T-helper 1 cell treated with Interleukin-12 subunit alpha and Interleukin-12 subunit beta and Interleukin-4 antibody, amounts not matched to agents 30 ng/mL and 1 ng/mL, for 36 hours (primary cell): ENCODE results near the gene PRR5L. TPM values are rescaled to one million over a fixed set of nuclear protein-coding genes. Genes with fewer than 3 reads are reported as not detected.

Experiments
- intact Hi-C: fragments of 100-400 bp; cut with micrococcal nuclease; formaldehyde crosslinking; loops from one replicate; pipeline ENCODE4 v1.15.1; 2024
- total RNA-seq: library from RNA; stranded (reverse); gene quantifications from 2 replicates; pipeline ENCODE4 v1.2.3, GENCODE V29; 2022

The PRR5L gene
- total RNA-seq, 1 donor from 2014 or later, result 57.7 TPM

- intact Hi-C loops, result no loop called here
These were observed 130.2 kb downstream of the PRR5L start for GRCh38 chr11:36426226-36426848.

- intact Hi-C loops, result no loop called here
These were observed 131.0 kb downstream of the PRR5L start for GRCh38 chr11:36427079-36427478.

- intact Hi-C loops, result no loop called here
These were observed 131.8 kb downstream of the PRR5L start for GRCh38 chr11:36427876-36428275.

GRCh38 chr11:36431429-36432092 lies 135.5 kb downstream of the PRR5L start:
- intact Hi-C loops, result no loop called here

- intact Hi-C loops, result no loop called here
These were observed 136.0 kb downstream of the PRR5L start for GRCh38 chr11:36432093-36432469.

GRCh38 chr11:36432738-36433137 lies 136.7 kb downstream of the PRR5L start:
- intact Hi-C loops, result no loop called here

GRCh38 chr11:36436064-36436463 lies 140.0 kb downstream of the PRR5L start:
- intact Hi-C loops, result no loop called here

GRCh38 chr11:36436589-36436988 lies 140.5 kb downstream of the PRR5L start:
- intact Hi-C loops, result no loop called here

GRCh38 chr11:36437413-36437812 lies 141.3 kb downstream of the PRR5L start:
- intact Hi-C loops, result no loop called here

GRCh38 chr11:36438126-36438525 lies 142.0 kb downstream of the PRR5L start:
- intact Hi-C loops, result no loop called here

- intact Hi-C loops, result loop anchor here (5.0 kb wide), 1 partner anchor 34 kb away; no protein-coding TSS in a partner anchor
These were observed 145.6 kb downstream of the PRR5L start for GRCh38 chr11:36441610-36442208.

GRCh38 chr11:36443661-36444060 lies 147.6 kb downstream of the PRR5L start:
- intact Hi-C loops, result loop anchor here (5.0 kb wide), 1 partner anchor 36 kb away; no protein-coding TSS in a partner anchor

GRCh38 chr11:36446135-36446534 lies 150.0 kb downstream of the PRR5L start:
- intact Hi-C loops, result no loop called here

- intact Hi-C loops, result no loop called here
These were observed 151.4 kb downstream of the PRR5L start for GRCh38 chr11:36447514-36447913.

GRCh38 chr11:36447947-36448346 lies 151.9 kb downstream of the PRR5L start:
- intact Hi-C loops, result no loop called here

GRCh38 chr11:36449561-36450096 lies 153.5 kb downstream of the PRR5L start:
- intact Hi-C loops, result no loop called here

- intact Hi-C loops, result no loop called here
These were observed 154.1 kb downstream of the PRR5L start for GRCh38 chr11:36450110-36450572.

GRCh38 chr11:36451045-36451444 lies 155.0 kb downstream of the PRR5L start:
- intact Hi-C loops, result no loop called here

- intact Hi-C loops, result loop anchor here (2.0 kb wide), 2 partner anchors 75 to 99 kb away; no protein-coding TSS in a partner anchor
These were observed 155.6 kb downstream of the PRR5L start for GRCh38 chr11:36451681-36452080.

GRCh38 chr11:36452236-36452940 lies 156.3 kb downstream of the PRR5L start:
- intact Hi-C loops, result loop anchor here (2.0 kb wide), 2 partner anchors 76 to 100 kb away; no protein-coding TSS in a partner anchor

- intact Hi-C loops, result loop anchor here (2.0 kb wide), 2 partner anchors 76 to 100 kb away; no protein-coding TSS in a partner anchor
These were observed 156.9 kb downstream of the PRR5L start for GRCh38 chr11:36452961-36453360.
